SK-N-SH (cell line): ENCODE measurements around the gene GALNT4. TPM values are rescaled to one million over a fixed set of nuclear protein-coding genes. Genes with fewer than 3 reads are reported as not detected.

Experiments
- CTCF ChIA-PET: fragments of 300-600, 350-600 bp; formaldehyde crosslinking; extraction: SDS; loops from one replicate; lab custom pipeline; 2021; lab: Yijun Ruan, JAX
- POLR2A ChIA-PET: fragments of 350-600 bp; sonication (Branson Sonifier 250); formaldehyde crosslinking; extraction: SDS; loops from one replicate; lab custom pipeline; 2020; ENCODE audit warnings: antibody characterized with exemption, inconsistent platforms; lab: Yijun Ruan, JAX
- DNase-seq: peaks from one replicate; pipeline ENCODE4 v3.0.0; 2012
- H2AFZ ChIP-seq: fragments of 200-600 bp; sonication (generic); 2 replicates; pipeline ENCODE4 v1.8.1; 2016; ENCODE audit warnings: antibody characterized with exemption, mild to moderate bottlenecking, low read depth
- H3F3A ChIP-seq: fragments of 200-600 bp; sonication (generic); replicated peaks from 2 replicates; pipeline ENCODE3; 2016; ENCODE audit warnings: antibody characterized with exemption, mild to moderate bottlenecking; ENCODE audit not compliant: insufficient read depth
- H3K27ac ChIP-seq, 2 experiments: fragments of 200-500 bp in 1 of 2; fragments of 200-600 bp in 1 of 2; sonication (Bioruptor generic) in 1 of 2; sonication (generic), shearing (Covaris generic) in 1 of 2; 2 replicates each; pipeline versions ENCODE4 v1.5.1 to v1.6.1; 2014 to 2016; ENCODE audit warnings: low read depth in 2 of 2, inconsistent platforms in 1 of 2, low read length in 1 of 2, mild to moderate bottlenecking in 1 of 2, mixed read lengths in 1 of 2
- H3K27me3 ChIP-seq: fragments of 200-600 bp; sonication (generic), shearing (Covaris generic); 2 replicates; pipeline ENCODE4 v1.6.1; 2016; ENCODE audit warnings: mixed run types; ENCODE audit not compliant: insufficient read depth
- H3K36me3 ChIP-seq, 2 experiments: fragments of 200-500 bp in 1 of 2; fragments of 200-600 bp in 1 of 2; sonication (Bioruptor generic) in 1 of 2; sonication (generic) in 1 of 2; replicated peaks in 1 of 2; 2 replicates each; pipeline versions ENCODE3 to v1.5.1; 2014 to 2016; ENCODE audit warnings: low read length in 1 of 2, mild to moderate bottlenecking in 1 of 2; ENCODE audit not compliant: insufficient read depth in 2 of 2, control insufficient read depth in 1 of 2
- H3K4me1 ChIP-seq, 2 experiments: fragments of 200-500 bp in 1 of 2; fragments of 200-600 bp in 1 of 2; sonication (Bioruptor generic) in 1 of 2; sonication (generic), shearing (Covaris generic) in 1 of 2; 2 replicates each; pipeline versions ENCODE4 v1.5.1 to v1.6.1; 2014 to 2016; ENCODE audit warnings: low read depth in 1 of 2, low read length in 1 of 2, mixed run types in 1 of 2; ENCODE audit not compliant: insufficient read depth in 2 of 2, control insufficient read depth in 1 of 2
- H3K4me2 ChIP-seq: fragments of 200-600 bp; sonication (generic), shearing (Covaris generic); 2 replicates; pipeline ENCODE4 v1.6.1; 2017; ENCODE audit warnings: mixed run types
- H3K4me3 ChIP-seq, 2 experiments: fragments of 200-500 bp in 1 of 2; fragments of 200-600 bp in 1 of 2; sonication (Bioruptor generic) in 1 of 2; sonication (generic), shearing (Covaris generic) in 1 of 2; 2 replicates each; pipeline versions ENCODE4 v1.5.1 to v1.8.1; 2014 to 2016; ENCODE audit warnings: low read depth in 2 of 2, inconsistent platforms in 1 of 2, low read length in 1 of 2, mild to moderate bottlenecking in 1 of 2, mixed read lengths in 1 of 2, moderate library complexity in 1 of 2
- H3K79me2 ChIP-seq: fragments of 200-600 bp; sonication (generic); 2 replicates; pipeline ENCODE4 v1.8.1; 2017; ENCODE audit warnings: mild to moderate bottlenecking; ENCODE audit not compliant: insufficient read depth
- H3K9ac ChIP-seq: fragments of 200-600 bp; sonication (generic); 2 replicates; pipeline ENCODE4 v1.6.1; 2017; ENCODE audit warnings: mixed run types
- H3K9me2 ChIP-seq: fragments of 200-600 bp; sonication (generic); 2 replicates; pipeline ENCODE4 v1.6.1; 2017; ENCODE audit warnings: mixed run types
- H3K9me3 ChIP-seq: fragments of 200-600 bp; sonication (generic); 2 replicates; pipeline ENCODE4 v1.6.1; 2017; ENCODE audit warnings: mixed run types, mild to moderate bottlenecking, moderate library complexity
- H4K20me1 ChIP-seq: fragments of 200-600 bp; sonication (generic); 2 replicates; pipeline ENCODE4 v1.6.1; 2017; ENCODE audit warnings: mild to moderate bottlenecking, mixed run types; ENCODE audit not compliant: insufficient read depth
- ELF1 ChIP-seq: IDR thresholded peaks from 2 replicates; pipeline ENCODE4 v1.4.0; 2012
- EP300 ChIP-seq, 2 experiments: IDR thresholded peaks; 2 replicates each; pipeline versions ENCODE4 v1.4.0 to v1.6.1; 2012; ENCODE audit warnings: borderline replicate concordance in 1 of 2, low read depth in 1 of 2, low read length in 1 of 2
- EZH2phosphoT487 ChIP-seq: fragments of 200-600 bp; sonication (generic); IDR thresholded peaks from 2 replicates; pipeline ENCODE4 v1.6.1; 2017; ENCODE audit warnings: low read depth, mixed run types, mild to moderate bottlenecking, antibody characterized with exemption, moderate library complexity, borderline replicate concordance
- FOXJ3 ChIP-seq: sonication (generic); formaldehyde crosslinking; IDR thresholded peaks from 2 replicates; pipeline ENCODE4 v1.5.1; 2020; ENCODE audit warnings: mild to moderate bottlenecking, missing genetic modification reagents
- FOXM1 ChIP-seq: IDR thresholded peaks from 2 replicates; pipeline ENCODE4 v1.4.0; 2012; ENCODE audit warnings: low read depth, mild to moderate bottlenecking
- GABPA ChIP-seq: IDR thresholded peaks from 2 replicates; pipeline ENCODE4 v1.4.0; 2012; ENCODE audit warnings: low read depth, mild to moderate bottlenecking
- MEF2A ChIP-seq: IDR thresholded peaks from 2 replicates; pipeline ENCODE4 v1.4.0; 2012; ENCODE audit warnings: low read depth, borderline replicate concordance
- MXI1 ChIP-seq: IDR thresholded peaks from 2 replicates; pipeline ENCODE4 v1.6.1; 2012; ENCODE audit warnings: mild to moderate bottlenecking, low read depth, low read length, improper control_type of control experiment
- NFIC ChIP-seq: IDR thresholded peaks from 2 replicates; pipeline ENCODE4 v1.4.0; 2012; ENCODE audit warnings: borderline replicate concordance
- NRF1 ChIP-seq: IDR thresholded peaks from 2 replicates; pipeline ENCODE4 v1.6.1; 2012; ENCODE audit warnings: low read depth, mild to moderate bottlenecking, low read length
- RFX5 ChIP-seq: IDR thresholded peaks from 2 replicates; pipeline ENCODE4 v1.6.1; 2012; ENCODE audit warnings: mild to moderate bottlenecking, improper control_type of control experiment, low read length
- RXRA ChIP-seq: IDR thresholded peaks from 2 replicates; pipeline ENCODE4 v1.4.0; 2012; ENCODE audit warnings: low read depth, mild to moderate bottlenecking, borderline replicate concordance
- TAF1 ChIP-seq: IDR thresholded peaks from 2 replicates; pipeline ENCODE4 v1.6.1; 2012; ENCODE audit warnings: low read depth, mild to moderate bottlenecking, low read length, moderate library complexity, borderline replicate concordance
- TCF12 ChIP-seq: IDR thresholded peaks from 2 replicates; pipeline ENCODE4 v1.4.0; 2012
- WGBS: methylation state at CpG from one replicate; pipeline ENCODE4 v1.1.6; 2017; ENCODE audit warnings: low lambda C conversion rate; 5-methylcytosine and 5-hydroxymethylcytosine counted together
- polyA plus RNA-seq, 3 experiments: library from polyadenylated mRNA; depleted of rRNA; stranded (reverse); fragments of >200 nt; gene quantifications; 2 replicates each; pipeline ENCODE4 v1.2.3, GENCODE V29; 2012
- TF ChIP-seq, protein P1 (sequence below): fragments of 200-600 bp; sonication (generic); IDR thresholded peaks from 2 replicates; pipeline ENCODE4 v1.6.1; 2017; ENCODE audit warnings: antibody characterized with exemption, mild to moderate bottlenecking, moderate library complexity
- TF ChIP-seq, protein P2 (sequence below): IDR thresholded peaks from 2 replicates; pipeline ENCODE4 v1.4.0; 2012; ENCODE audit warnings: low read depth, borderline replicate concordance
- TF ChIP-seq, protein P3 (sequence below): IDR thresholded peaks from 2 replicates; pipeline ENCODE4 v1.4.0; 2012; ENCODE audit warnings: low read depth
- TF ChIP-seq, protein P4 (sequence below): IDR thresholded peaks from 2 replicates; pipeline ENCODE4 v1.6.1; 2012; ENCODE audit warnings: mild to moderate bottlenecking, low read depth, low read length, moderate library complexity
- TF ChIP-seq, protein P5 (sequence below): IDR thresholded peaks from 2 replicates; pipeline ENCODE4; 2012

The GALNT4 gene
- polyA plus RNA-seq, 1 of the 3 experiments (the other 2 are of a cell fraction) = 1.1 TPM

DNA sequence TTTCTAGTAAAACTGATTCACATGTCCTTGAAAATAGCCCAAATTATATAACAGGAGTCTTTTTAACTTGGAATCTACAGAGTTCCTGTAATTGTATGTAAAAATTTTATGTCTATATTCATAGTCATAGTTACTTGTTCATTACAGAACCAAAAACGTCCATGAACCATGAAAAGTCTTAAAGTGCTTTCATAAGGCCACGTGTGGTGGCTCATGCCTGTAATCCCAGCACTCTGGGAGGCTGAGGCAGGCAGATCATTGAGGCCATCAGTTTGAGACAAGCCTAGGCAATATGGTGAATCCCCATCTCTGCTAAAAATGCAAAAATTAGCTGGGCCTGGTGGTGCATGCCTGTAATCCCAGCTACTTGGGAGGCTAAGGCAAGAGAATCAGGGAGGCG lies 48.4 kb downstream of the GALNT4 start:
- no peak overlapping the region for H3K27ac ChIP-seq
- no peak overlapping the region for H3K4me2 ChIP-seq
- H4K20me1 ChIP-seq = no peaks in the 10 kb centered on the region
- H3K79me2 ChIP-seq = no peaks in the 10 kb centered on the region
- no peak overlapping the region for H3K4me3 ChIP-seq
- no peak overlapping the region for H2AFZ ChIP-seq
- H3K4me1 ChIP-seq = 0 out of 4 replicates have a peak, but pooled peaks cover 0 to 5% of the 10 kb centered on the region in 2 experiments
- no peak for DNase-seq
- H3F3A ChIP-seq = peaks cover 16% of the 10 kb centered on the region
- H3K36me3 ChIP-seq = no peaks in the 10 kb centered on the region
- POLR2A ChIA-PET = no interaction called here
- 90% methylated on average over 3 of the region's 3 CpGs for WGBS
- no peaks in the 10 kb centered on the region for H3K9me2 ChIP-seq
- no peaks in the 10 kb centered on the region for H3K27me3 ChIP-seq
- CTCF ChIA-PET = interaction anchor here (1.0 kb wide), 1 partner anchor 459 kb away, joined by 3 read pairs; no protein-coding TSS in a partner anchor
- no peaks in the 10 kb centered on the region for H3K9me3 ChIP-seq
- TF ChIP-seq EP300 (IDR thresholded peaks at IDR 0.05; ENCODE audit: borderline replicate concordance in 1 of 2, low read depth in 1 of 2, low read length in 1 of 2) (no peak), MXI1 (no peak), NRF1 (no peak), TAF1 (no peak), EZH2phosphoT487 (no peak), MEF2A (no peak), RXRA (no peak), FOXM1 (no peak), GABPA (no peak), RFX5 (no peak), ELF1 (no peak), TCF12 (no peak), FOXJ3 (CRISPR knock-in tag) (no peak), NFIC (no peak)
- TF ChIP-seq, protein P1, sequence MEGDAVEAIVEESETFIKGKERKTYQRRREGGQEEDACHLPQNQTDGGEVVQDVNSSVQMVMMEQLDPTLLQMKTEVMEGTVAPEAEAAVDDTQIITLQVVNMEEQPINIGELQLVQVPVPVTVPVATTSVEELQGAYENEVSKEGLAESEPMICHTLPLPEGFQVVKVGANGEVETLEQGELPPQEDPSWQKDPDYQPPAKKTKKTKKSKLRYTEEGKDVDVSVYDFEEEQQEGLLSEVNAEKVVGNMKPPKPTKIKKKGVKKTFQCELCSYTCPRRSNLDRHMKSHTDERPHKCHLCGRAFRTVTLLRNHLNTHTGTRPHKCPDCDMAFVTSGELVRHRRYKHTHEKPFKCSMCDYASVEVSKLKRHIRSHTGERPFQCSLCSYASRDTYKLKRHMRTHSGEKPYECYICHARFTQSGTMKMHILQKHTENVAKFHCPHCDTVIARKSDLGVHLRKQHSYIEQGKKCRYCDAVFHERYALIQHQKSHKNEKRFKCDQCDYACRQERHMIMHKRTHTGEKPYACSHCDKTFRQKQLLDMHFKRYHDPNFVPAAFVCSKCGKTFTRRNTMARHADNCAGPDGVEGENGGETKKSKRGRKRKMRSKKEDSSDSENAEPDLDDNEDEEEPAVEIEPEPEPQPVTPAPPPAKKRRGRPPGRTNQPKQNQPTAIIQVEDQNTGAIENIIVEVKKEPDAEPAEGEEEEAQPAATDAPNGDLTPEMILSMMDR = no peak
- TF ChIP-seq, protein P2, sequence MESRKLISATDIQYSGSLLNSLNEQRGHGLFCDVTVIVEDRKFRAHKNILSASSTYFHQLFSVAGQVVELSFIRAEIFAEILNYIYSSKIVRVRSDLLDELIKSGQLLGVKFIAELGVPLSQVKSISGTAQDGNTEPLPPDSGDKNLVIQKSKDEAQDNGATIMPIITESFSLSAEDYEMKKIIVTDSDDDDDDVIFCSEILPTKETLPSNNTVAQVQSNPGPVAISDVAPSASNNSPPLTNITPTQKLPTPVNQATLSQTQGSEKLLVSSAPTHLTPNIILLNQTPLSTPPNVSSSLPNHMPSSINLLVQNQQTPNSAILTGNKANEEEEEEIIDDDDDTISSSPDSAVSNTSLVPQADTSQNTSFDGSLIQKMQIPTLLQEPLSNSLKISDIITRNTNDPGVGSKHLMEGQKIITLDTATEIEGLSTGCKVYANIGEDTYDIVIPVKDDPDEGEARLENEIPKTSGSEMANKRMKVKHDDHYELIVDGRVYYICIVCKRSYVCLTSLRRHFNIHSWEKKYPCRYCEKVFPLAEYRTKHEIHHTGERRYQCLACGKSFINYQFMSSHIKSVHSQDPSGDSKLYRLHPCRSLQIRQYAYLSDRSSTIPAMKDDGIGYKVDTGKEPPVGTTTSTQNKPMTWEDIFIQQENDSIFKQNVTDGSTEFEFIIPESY = no peak
- TF ChIP-seq, protein P3, sequence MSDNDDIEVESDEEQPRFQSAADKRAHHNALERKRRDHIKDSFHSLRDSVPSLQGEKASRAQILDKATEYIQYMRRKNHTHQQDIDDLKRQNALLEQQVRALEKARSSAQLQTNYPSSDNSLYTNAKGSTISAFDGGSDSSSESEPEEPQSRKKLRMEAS = no peak
- TF ChIP-seq, protein P4, sequence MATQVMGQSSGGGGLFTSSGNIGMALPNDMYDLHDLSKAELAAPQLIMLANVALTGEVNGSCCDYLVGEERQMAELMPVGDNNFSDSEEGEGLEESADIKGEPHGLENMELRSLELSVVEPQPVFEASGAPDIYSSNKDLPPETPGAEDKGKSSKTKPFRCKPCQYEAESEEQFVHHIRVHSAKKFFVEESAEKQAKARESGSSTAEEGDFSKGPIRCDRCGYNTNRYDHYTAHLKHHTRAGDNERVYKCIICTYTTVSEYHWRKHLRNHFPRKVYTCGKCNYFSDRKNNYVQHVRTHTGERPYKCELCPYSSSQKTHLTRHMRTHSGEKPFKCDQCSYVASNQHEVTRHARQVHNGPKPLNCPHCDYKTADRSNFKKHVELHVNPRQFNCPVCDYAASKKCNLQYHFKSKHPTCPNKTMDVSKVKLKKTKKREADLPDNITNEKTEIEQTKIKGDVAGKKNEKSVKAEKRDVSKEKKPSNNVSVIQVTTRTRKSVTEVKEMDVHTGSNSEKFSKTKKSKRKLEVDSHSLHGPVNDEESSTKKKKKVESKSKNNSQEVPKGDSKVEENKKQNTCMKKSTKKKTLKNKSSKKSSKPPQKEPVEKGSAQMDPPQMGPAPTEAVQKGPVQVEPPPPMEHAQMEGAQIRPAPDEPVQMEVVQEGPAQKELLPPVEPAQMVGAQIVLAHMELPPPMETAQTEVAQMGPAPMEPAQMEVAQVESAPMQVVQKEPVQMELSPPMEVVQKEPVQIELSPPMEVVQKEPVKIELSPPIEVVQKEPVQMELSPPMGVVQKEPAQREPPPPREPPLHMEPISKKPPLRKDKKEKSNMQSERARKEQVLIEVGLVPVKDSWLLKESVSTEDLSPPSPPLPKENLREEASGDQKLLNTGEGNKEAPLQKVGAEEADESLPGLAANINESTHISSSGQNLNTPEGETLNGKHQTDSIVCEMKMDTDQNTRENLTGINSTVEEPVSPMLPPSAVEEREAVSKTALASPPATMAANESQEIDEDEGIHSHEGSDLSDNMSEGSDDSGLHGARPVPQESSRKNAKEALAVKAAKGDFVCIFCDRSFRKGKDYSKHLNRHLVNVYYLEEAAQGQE = no peak
- TF ChIP-seq, protein P5, sequence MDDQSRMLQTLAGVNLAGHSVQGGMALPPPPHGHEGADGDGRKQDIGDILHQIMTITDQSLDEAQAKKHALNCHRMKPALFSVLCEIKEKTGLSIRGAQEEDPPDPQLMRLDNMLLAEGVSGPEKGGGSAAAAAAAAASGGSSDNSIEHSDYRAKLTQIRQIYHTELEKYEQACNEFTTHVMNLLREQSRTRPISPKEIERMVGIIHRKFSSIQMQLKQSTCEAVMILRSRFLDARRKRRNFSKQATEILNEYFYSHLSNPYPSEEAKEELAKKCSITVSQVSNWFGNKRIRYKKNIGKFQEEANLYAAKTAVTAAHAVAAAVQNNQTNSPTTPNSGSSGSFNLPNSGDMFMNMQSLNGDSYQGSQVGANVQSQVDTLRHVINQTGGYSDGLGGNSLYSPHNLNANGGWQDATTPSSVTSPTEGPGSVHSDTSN = no peak
- no peak overlapping the region for H3K9ac ChIP-seq
